Neural cell (in vitro differentiated cells): ENCODE results near the gene CLCN1. TPM values are rescaled to one million over a fixed set of nuclear protein-coding genes. Genes with fewer than 3 reads are reported as not detected.

ENCODE experiments used
- H2AFZ ChIP-seq: fragments of 200-600, 300-800 bp; sonication (generic), shearing (Covaris generic); 2 replicates; pipeline ENCODE4 v1.6.0; 2014; ENCODE audit warnings: low read depth, mild to moderate bottlenecking, antibody characterized with exemption, low read length, moderate library complexity
- H3F3A ChIP-seq: fragments of 200-600 bp; shearing (Covaris generic); 2 replicates; pipeline ENCODE4 v1.6.1; 2016; ENCODE audit warnings: mild to moderate bottlenecking, moderate library complexity, mixed read lengths, antibody characterized with exemption, low read length; ENCODE audit not compliant: insufficient read depth, poor library complexity, severe bottlenecking
- H3K27ac ChIP-seq: fragments of 200-600, 300-800 bp; sonication (generic), shearing (Covaris generic); 2 replicates; pipeline ENCODE4 v1.5.1; 2014; ENCODE audit warnings: mild to moderate bottlenecking, low read length, moderate library complexity
- H3K27me3 ChIP-seq: fragments of 300-800, 200-600 bp; sonication (generic), shearing (Covaris generic); 2 replicates; pipeline ENCODE4 v1.6.0; 2014; ENCODE audit warnings: mild to moderate bottlenecking, low read depth, low read length, moderate library complexity; ENCODE audit not compliant: insufficient read depth
- H3K36me3 ChIP-seq: fragments of 300-800, 200-600 bp; sonication (generic), shearing (Covaris generic); 2 replicates; pipeline ENCODE4 v1.5.1; 2014; ENCODE audit warnings: mild to moderate bottlenecking, antibody characterized with exemption, low read length, moderate library complexity; ENCODE audit not compliant: insufficient read depth
- H3K4me2 ChIP-seq: fragments of 300-800, 200-600 bp; sonication (generic), shearing (Covaris generic); 2 replicates; pipeline ENCODE4 v1.6.0; 2014; ENCODE audit warnings: mild to moderate bottlenecking, low read length
- H3K4me3 ChIP-seq: fragments of 300-800, 200-600 bp; sonication (generic), shearing (Covaris generic); 2 replicates; pipeline ENCODE4 v1.5.1; 2014; ENCODE audit warnings: mild to moderate bottlenecking, low read length, moderate library complexity
- H3K79me2 ChIP-seq: fragments of 200-600 bp; shearing (Covaris generic); replicated peaks from 2 replicates; pipeline ENCODE4 v1.6.0; 2014; ENCODE audit warnings: mild to moderate bottlenecking, low read length, moderate library complexity; ENCODE audit not compliant: insufficient read depth
- H3K9ac ChIP-seq: fragments of 300-800, 200-600 bp; sonication (generic), shearing (Covaris generic); 2 replicates; pipeline ENCODE4 v1.6.1; 2016; ENCODE audit warnings: mild to moderate bottlenecking, low read length, mixed read lengths
- H3K9me2 ChIP-seq: fragments of 200-600 bp; shearing (Covaris generic); 2 replicates; pipeline ENCODE4 v1.6.1; 2016; ENCODE audit warnings: mild to moderate bottlenecking, low read length, mixed read lengths; ENCODE audit not compliant: insufficient read depth
- H3K9me3 ChIP-seq: fragments of 200-600, 300-800 bp; sonication (generic), shearing (Covaris generic); 2 replicates; pipeline ENCODE4 v1.6.1; 2016; ENCODE audit warnings: mild to moderate bottlenecking, mixed run types, low read length, moderate library complexity, mixed read lengths
- H4K20me1 ChIP-seq: fragments of 200-600 bp; shearing (Covaris generic); 2 replicates; pipeline ENCODE4 v1.6.1; 2016; ENCODE audit warnings: mild to moderate bottlenecking, mixed run types; ENCODE audit not compliant: insufficient read depth
- EP300 ChIP-seq: fragments of 450-650 bp; conservative IDR thresholded peaks from 2 replicates; pipeline ENCODE4 v1.6.1; 2014; ENCODE audit warnings: antibody characterized with exemption, mild to moderate bottlenecking, moderate library complexity; ENCODE audit not compliant: poor library complexity, severe bottlenecking
- EZH2 ChIP-seq: fragments of 200-600, 300-800 bp; shearing (Covaris generic), sonication (generic); IDR thresholded peaks from 2 replicates; pipeline ENCODE4 v1.6.1; 2014; ENCODE audit warnings: antibody characterized with exemption, low read length, borderline replicate concordance, mild to moderate bottlenecking; ENCODE audit not compliant: insufficient read depth, poor library complexity, severe bottlenecking
- MXI1 ChIP-seq: fragments of 450-650 bp; conservative IDR thresholded peaks from 2 replicates; pipeline ENCODE4 v1.6.1; 2014; ENCODE audit warnings: antibody characterized with exemption, mild to moderate bottlenecking; ENCODE audit not compliant: poor library complexity, severe bottlenecking
- POLR2AphosphoS5 ChIP-seq: IDR thresholded peaks from 2 replicates; pipeline ENCODE4 v1.6.1; 2012
- RAD21 ChIP-seq: fragments of 450-650 bp; conservative IDR thresholded peaks from 2 replicates; pipeline ENCODE4 v1.6.1; 2014; ENCODE audit warnings: antibody characterized with exemption, mild to moderate bottlenecking, moderate library complexity
- REST ChIP-seq: IDR thresholded peaks from 2 replicates; pipeline ENCODE4 v1.6.1; 2012; ENCODE audit warnings: borderline replicate concordance
- TAF1 ChIP-seq: IDR thresholded peaks from 2 replicates; pipeline ENCODE4 v1.6.1; 2012; ENCODE audit warnings: low read depth
- polyA plus RNA-seq: library from polyadenylated mRNA; depleted of rRNA; stranded (reverse); fragments of >200 nt; gene quantifications from 2 replicates; pipeline ENCODE4 v1.2.3, GENCODE V29; 2014
- TF ChIP-seq, protein P1 (sequence below): fragments of 450-650 bp; IDR thresholded peaks from 2 replicates; pipeline ENCODE4 v1.5.1; 2014; ENCODE audit warnings: antibody characterized with exemption, mild to moderate bottlenecking, moderate library complexity; ENCODE audit not compliant: poor library complexity, severe bottlenecking

CLCN1 gene
- polyA plus RNA-seq, 1 donor from 2014 or later = not detected

DNA sequence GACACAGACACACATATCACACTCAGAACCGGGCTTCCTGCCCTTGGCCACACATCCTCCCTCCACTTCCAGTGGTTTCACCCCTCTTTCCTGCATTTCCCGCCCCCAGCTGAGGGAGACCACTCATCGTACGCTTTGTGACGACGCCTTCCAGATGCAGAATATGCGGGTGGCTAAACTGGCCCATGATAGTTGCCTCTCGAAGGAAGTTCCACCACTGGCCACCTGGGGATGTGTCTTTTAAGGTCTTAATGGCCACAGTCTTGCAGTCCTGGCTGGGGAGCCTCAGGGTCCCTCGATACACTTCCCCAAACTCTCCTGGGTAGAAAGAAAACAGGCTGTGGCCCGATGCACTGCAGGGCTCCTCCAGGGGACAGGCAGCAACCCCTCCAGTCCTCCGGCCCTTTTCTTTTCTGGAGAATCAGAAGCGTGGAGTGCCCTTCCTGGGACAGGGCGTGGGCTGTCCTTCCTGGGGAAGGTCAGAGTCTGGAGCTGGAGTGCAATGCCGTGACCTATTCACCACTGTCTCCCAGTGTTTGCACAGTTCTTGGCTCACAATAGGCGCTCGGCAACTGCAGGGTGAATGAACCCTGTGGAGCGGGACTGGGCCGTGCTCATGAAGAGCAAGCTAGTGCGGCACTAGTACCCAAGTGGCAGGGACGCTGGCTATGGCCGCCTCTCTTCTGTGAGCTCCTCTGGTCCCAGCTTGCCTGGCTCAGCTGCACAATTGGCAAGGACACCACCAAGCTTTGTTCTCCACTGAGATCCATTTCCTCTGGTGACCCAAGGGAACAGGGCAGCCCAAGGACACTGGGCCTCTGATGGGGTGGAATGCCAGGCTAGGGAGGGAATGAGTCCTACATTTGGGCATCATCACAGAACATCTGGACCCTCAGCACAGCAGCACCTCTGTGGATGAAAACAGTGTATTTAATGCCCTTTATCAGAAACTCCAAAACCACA, 79.6 kb downstream of the CLCN1 start:
- no peak for TF ChIP-seq RAD21
- TF ChIP-seq MXI1 = no peak
- no peak for TF ChIP-seq EP300
- TF ChIP-seq EZH2 = no peak
- TF ChIP-seq TAF1 = no peak
- TF ChIP-seq REST = no peak
- H3K9me3 ChIP-seq = no peaks in the 10 kb centered on the region
- H3F3A ChIP-seq = no peaks in the 10 kb centered on the region
- no peak overlapping the region for H3K9ac ChIP-seq
- H3K27me3 ChIP-seq = no peaks in the 10 kb centered on the region
- H3K79me2 ChIP-seq = no peaks in the 10 kb centered on the region
- H3K36me3 ChIP-seq = no peaks in the 10 kb centered on the region
- no peak overlapping the region for H2AFZ ChIP-seq
- H3K9me2 ChIP-seq = no peaks in the 10 kb centered on the region
- no peak overlapping the region for H3K4me2 ChIP-seq
- H4K20me1 ChIP-seq = no peaks in the 10 kb centered on the region
- H3K27ac ChIP-seq = no peak overlapping the region
- no peak overlapping the region for H3K4me3 ChIP-seq

- Histone ChIP-seq H3K9me3 (no peaks in the 10 kb centered on the region), H3K9me2 (no peaks in the 10 kb centered on the region)
Measured at GRCh38 chr7:143396182-143396581, 80.3 kb downstream of the CLCN1 start.

More at GRCh38 chr7:143396182-143396581, 80.3 kb downstream of the CLCN1 start:
- H3K27me3 ChIP-seq = no peaks in the 10 kb centered on the region
- no peak overlapping the region for H3K27ac ChIP-seq
- no peak overlapping the region for H3K9ac ChIP-seq
- H3K4me3 ChIP-seq = no peak overlapping the region
- TF ChIP-seq, protein P1, sequence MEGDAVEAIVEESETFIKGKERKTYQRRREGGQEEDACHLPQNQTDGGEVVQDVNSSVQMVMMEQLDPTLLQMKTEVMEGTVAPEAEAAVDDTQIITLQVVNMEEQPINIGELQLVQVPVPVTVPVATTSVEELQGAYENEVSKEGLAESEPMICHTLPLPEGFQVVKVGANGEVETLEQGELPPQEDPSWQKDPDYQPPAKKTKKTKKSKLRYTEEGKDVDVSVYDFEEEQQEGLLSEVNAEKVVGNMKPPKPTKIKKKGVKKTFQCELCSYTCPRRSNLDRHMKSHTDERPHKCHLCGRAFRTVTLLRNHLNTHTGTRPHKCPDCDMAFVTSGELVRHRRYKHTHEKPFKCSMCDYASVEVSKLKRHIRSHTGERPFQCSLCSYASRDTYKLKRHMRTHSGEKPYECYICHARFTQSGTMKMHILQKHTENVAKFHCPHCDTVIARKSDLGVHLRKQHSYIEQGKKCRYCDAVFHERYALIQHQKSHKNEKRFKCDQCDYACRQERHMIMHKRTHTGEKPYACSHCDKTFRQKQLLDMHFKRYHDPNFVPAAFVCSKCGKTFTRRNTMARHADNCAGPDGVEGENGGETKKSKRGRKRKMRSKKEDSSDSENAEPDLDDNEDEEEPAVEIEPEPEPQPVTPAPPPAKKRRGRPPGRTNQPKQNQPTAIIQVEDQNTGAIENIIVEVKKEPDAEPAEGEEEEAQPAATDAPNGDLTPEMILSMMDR = no peak
- no peak for TF ChIP-seq MXI1
- no peak for TF ChIP-seq EZH2
- TF ChIP-seq EP300 = no peak
- no peak for TF ChIP-seq TAF1
- no peak for TF ChIP-seq REST
- no peak for TF ChIP-seq RAD21
- TF ChIP-seq POLR2AphosphoS5 = no peak
- H3K36me3 ChIP-seq = no peaks in the 10 kb centered on the region
- no peaks in the 10 kb centered on the region for H3F3A ChIP-seq
- no peak overlapping the region for H2AFZ ChIP-seq
- H3K79me2 ChIP-seq = no peaks in the 10 kb centered on the region
- no peak overlapping the region for H3K4me2 ChIP-seq
- no peaks in the 10 kb centered on the region for H4K20me1 ChIP-seq
